GM21381 (cell line): ENCODE data around the gene LRFN3.
"Not testable (repeated sequence)": the region's sequence is repeated elsewhere in the genome, so short reads cannot be mapped to it uniquely, and the experiment has no call there.

Experiments used
- ATAC-seq: cut with Tn5 transposase; IDR thresholded peaks from one replicate; pipeline ENCODE4 v1.9.1; 2021; ENCODE audit warnings: mild to moderate bottlenecking, moderate library complexity; ENCODE audit not compliant: unreplicated experiment

Gene LRFN3

GRCh38 chr19:35973487-35973886, 37.3 kb downstream of the LRFN3 start:
- ATAC-seq: no peak

GRCh38 chr19:35975608-35976214, 39.5 kb downstream of the LRFN3 start:
- no peak for ATAC-seq

- ATAC-seq: no peak
These were observed 41.5 kb downstream of the LRFN3 start for GRCh38 chr19:35977446-35978222.

- no peak for ATAC-seq
These were observed 42.1 kb downstream of the LRFN3 start for GRCh38 chr19:35978271-35978670.

GRCh38 chr19:35978832-35979365, 42.7 kb downstream of the LRFN3 start:
- no peak for ATAC-seq

- not testable (repeated sequence) for ATAC-seq
These were observed 44.8 kb downstream of the LRFN3 start for GRCh38 chr19:35980997-35981396.

- ATAC-seq: no peak
These were observed 47.0 kb downstream of the LRFN3 start for GRCh38 chr19:35983177-35983576.

GRCh38 chr19:35986111-35986510, 49.9 kb downstream of the LRFN3 start:
- ATAC-seq: no peak

GRCh38 chr19:35986664-35987570, 50.7 kb downstream of the LRFN3 start:
- no peak for ATAC-seq

GRCh38 chr19:35987571-35987896, 51.4 kb downstream of the LRFN3 start:
- no peak for ATAC-seq

GRCh38 chr19:35988824-35989223, 52.6 kb downstream of the LRFN3 start:
- ATAC-seq: no peak

- ATAC-seq: no peak
These were observed 54.0 kb downstream of the LRFN3 start for GRCh38 chr19:35990156-35990555.

GRCh38 chr19:35990771-35991730, 54.9 kb downstream of the LRFN3 start:
- ATAC-seq: no peak

- ATAC-seq: no peak
These were observed 55.7 kb downstream of the LRFN3 start for GRCh38 chr19:35991731-35992450.

GRCh38 chr19:35992907-35993765, 57.0 kb downstream of the LRFN3 start:
- no peak for ATAC-seq

GRCh38 chr19:35993923-35994598, 57.9 kb downstream of the LRFN3 start:
- no peak for ATAC-seq
